Esophagus squamous epithelium (tissue), 5 donors: ENCODE data around the gene IRS4. TPM values are rescaled to one million over a fixed set of nuclear protein-coding genes. Genes with fewer than 3 reads are reported as not detected.

Source experiments
- DNase-seq: peaks from one replicate; lab custom pipeline; 2025; lab: John Stamatoyannopoulos, UW
- H3K27ac ChIP-seq, 4 donors: fragments of 200-600 bp; sonication (generic); one replicate each; pipeline ENCODE4 v1.5.1; 2016 to 2019; ENCODE audit warnings: mild to moderate bottlenecking in 1 of 4
- H3K27me3 ChIP-seq, 4 donors: fragments of 200-600 bp; sonication (generic); 1 replicate in 3 of 4; 2 replicates in 1 of 4; pipeline versions ENCODE4 v1.5.1 to v1.6.0; 2017 to 2021; ENCODE audit warnings: antibody characterized with exemption in 1 of 4
- H3K36me3 ChIP-seq, 3 donors: fragments of 200-600 bp; sonication (generic); one replicate each; pipeline ENCODE4 v1.5.1; 2016 to 2019
- H3K4me1 ChIP-seq, 3 donors: fragments of 200-600 bp; sonication (generic); one replicate each; pipeline ENCODE4 v1.5.1; 2017 to 2019
- H3K4me3 ChIP-seq, 4 donors: fragments of 200-600 bp; sonication (generic); 1 replicate in 3 of 4; 2 replicates in 1 of 4; pipeline ENCODE4 v1.5.1; 2016 to 2019; ENCODE audit warnings: mild to moderate bottlenecking in 2 of 4, moderate library complexity in 1 of 4
- H3K9me3 ChIP-seq, 3 donors: fragments of 200-600 bp; sonication (generic); one replicate each; pipeline ENCODE4 v1.5.1; 2016 to 2019
- CTCF ChIP-seq, 6 experiments: fragments of 450-650 bp in 4 of 6; fragments of 200-600 bp in 2 of 6; sonication (generic) in 2 of 6; IDR thresholded peaks; one replicate each; pipeline ENCODE4 v1.5.1; 2016 to 2019; ENCODE audit warnings: antibody characterized with exemption in 6 of 6, mild to moderate bottlenecking in 4 of 6, moderate library complexity in 4 of 6
- POLR2A ChIP-seq, 4 donors: fragments of 450-650 bp; IDR thresholded peaks; one replicate each; pipeline ENCODE4 v1.6.1; 2017; ENCODE audit warnings: antibody characterized with exemption in 4 of 4, mild to moderate bottlenecking in 4 of 4, moderate library complexity in 3 of 4
- WGBS, 2 donors: methylation state at CpG; one replicate each; pipeline ENCODE4 v1.1.5; 2018; 5-methylcytosine and 5-hydroxymethylcytosine counted together
- intact Hi-C: fragments of 100-400 bp; cut with DNase I; formaldehyde crosslinking; loops from one replicate; pipeline ENCODE4 v1.15.0; 2022
- total RNA-seq, 4 donors: library from RNA; depleted of rRNA; stranded (reverse); fragments of >200 nt; gene quantifications; one replicate each; pipeline ENCODE4 v1.1.0, GENCODE V29; 2016
- donor health status: DM: yes; HTN: yes; CAD: no.

Gene IRS4
- total RNA-seq, 4 donors from 2014 or later, result not detected

- 22 to 25% methylated on average over 1 of the region's 1 CpG for WGBS, 2 donors
- intact Hi-C loops, result no loop called here
Measured at GRCh38 chrX:108702530-108702929, 33.8 kb downstream of the IRS4 start.

GRCh38 chrX:108701633-108702032 lies 34.7 kb downstream of the IRS4 start:
- no peaks in the 10 kb centered on the region for H3K9me3 ChIP-seq
- no peak for DNase-seq
- H3K36me3 ChIP-seq, result no peaks in the 10 kb centered on the region
- WGBS, 2 donors, result 45 to 85% methylated on average over 2 of the region's 2 CpGs
- no peak overlapping the region for H3K27ac ChIP-seq
- TF ChIP-seq CTCF (IDR thresholded peaks at IDR 0.05) (no peak), POLR2A (IDR thresholded peaks at IDR 0.05) (no peak)
- intact Hi-C loops, result no loop called here
- no peaks in the 10 kb centered on the region for H3K4me1 ChIP-seq
- no peak overlapping the region for H3K4me3 ChIP-seq
- no peaks in the 10 kb centered on the region for H3K27me3 ChIP-seq

More at GRCh38 chrX:108702530-108702929, 33.8 kb downstream of the IRS4 start:
- no peaks in the 10 kb centered on the region for H3K4me1 ChIP-seq
- DNase-seq, result no peak
- no peaks in the 10 kb centered on the region for H3K27me3 ChIP-seq
- H3K27ac ChIP-seq, result no peak overlapping the region
- TF ChIP-seq POLR2A (IDR thresholded peaks at IDR 0.05) (no peak), CTCF (IDR thresholded peaks at IDR 0.05) (no peak)
- H3K36me3 ChIP-seq, result no peaks in the 10 kb centered on the region
- H3K4me3 ChIP-seq, result no peak overlapping the region
- H3K9me3 ChIP-seq, result no peaks in the 10 kb centered on the region

DNA sequence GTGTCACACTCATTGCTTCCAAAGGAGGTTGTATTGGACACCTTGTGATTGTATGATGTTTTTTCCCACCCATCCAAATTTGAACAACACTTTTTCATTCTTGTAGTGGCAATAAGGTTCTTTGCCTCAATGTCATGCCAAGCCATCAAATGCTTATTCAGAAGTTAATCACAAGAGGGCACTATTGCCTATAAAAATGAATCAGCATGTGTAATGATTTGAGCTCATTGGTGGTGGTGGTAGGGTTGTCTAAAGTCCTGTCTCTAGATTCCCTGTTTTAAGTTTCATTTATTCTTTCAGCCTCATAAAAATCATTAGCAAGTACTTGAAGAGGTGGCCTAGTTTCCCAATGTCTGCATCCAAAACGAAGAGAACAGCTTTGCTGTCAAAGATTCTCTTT lies 37.0 kb downstream of the IRS4 start:
- no peaks in the 10 kb centered on the region for H3K9me3 ChIP-seq

GRCh38 chrX:108696690-108697089 lies 39.7 kb downstream of the IRS4 start:
- Histone ChIP-seq H3K36me3 (no peaks in the 10 kb centered on the region), H3K4me3 (no peak overlapping the region), H3K27me3 (no peaks in the 10 kb centered on the region), H3K27ac (no peak overlapping the region), H3K4me1 (no peaks in the 10 kb centered on the region), H3K9me3 (no peaks in the 10 kb centered on the region)
- TF ChIP-seq POLR2A (IDR thresholded peaks at IDR 0.05), result no peak
- no peak for TF ChIP-seq CTCF (IDR thresholded peaks at IDR 0.05)
- intact Hi-C loops, result no loop called here
- WGBS, 2 donors, result 48% methylated on average over 3 of the region's 3 CpGs
- no peak for DNase-seq

More for the DNA sequence above, 37.0 kb downstream of the IRS4 start:
- TF ChIP-seq CTCF (IDR thresholded peaks at IDR 0.05) (peak in 1 of 6 experiments; percentile 41), POLR2A (IDR thresholded peaks at IDR 0.05) (no peak)
- intact Hi-C loops, result no loop called here
- Histone ChIP-seq H3K27ac (no peak overlapping the region), H3K27me3 (no peaks in the 10 kb centered on the region), H3K4me1 (no peaks in the 10 kb centered on the region), H3K36me3 (no peaks in the 10 kb centered on the region), H3K4me3 (no peak overlapping the region)
- no peak for DNase-seq
- 8 to 25% methylated on average over 1 of the region's 1 CpG for WGBS, 2 donors
